H1 (cell line): Measurements from ENCODE around the gene CYP27C1.

ENCODE experiments used
- ASH2L ChIP-seq: fragments of 200-600, 300-600 bp; sonication (generic); IDR thresholded peaks from one replicate; pipeline ENCODE4 v1.7.1; 2017; ENCODE audit warnings: low read length
- BRCA1 ChIP-seq: IDR thresholded peaks from 2 replicates; pipeline ENCODE4 v1.6.1; 2012; ENCODE audit warnings: low read depth, low read length, improper control_type of control experiment
- CTCF ChIP-seq, 3 experiments: IDR thresholded peaks; 1 replicate in 2 of 3; 2 replicates in 1 of 3; pipeline versions ENCODE4 v1.5.1 to v1.6.1; 2011; ENCODE audit warnings: low read length in 3 of 3, mild to moderate bottlenecking in 3 of 3, inconsistent platforms in 2 of 3, low read depth in 1 of 3, moderate library complexity in 1 of 3; ENCODE audit not compliant: insufficient read depth in 1 of 3; ENCODE audit errors: control extremely low read depth in 1 of 3
- EP300 ChIP-seq, 2 experiments: IDR thresholded peaks; 1 replicate in 1 of 2; 2 replicates in 1 of 2; pipeline ENCODE4 v1.6.1; 2011 to 2012; ENCODE audit warnings: low read depth in 2 of 2, low read length in 2 of 2, mild to moderate bottlenecking in 2 of 2, borderline replicate concordance in 1 of 2, inconsistent platforms in 1 of 2, moderate library complexity in 1 of 2
- KDM1A ChIP-seq: fragments of 200-600, 300-600 bp; sonication (generic); IDR thresholded peaks from 2 replicates; pipeline ENCODE4 v1.7.1; 2016; ENCODE audit warnings: mild to moderate bottlenecking, low read length, borderline replicate concordance
- YY1 ChIP-seq: IDR thresholded peaks from 2 replicates; pipeline ENCODE4 v1.6.1; 2011; ENCODE audit warnings: low read depth, mild to moderate bottlenecking, low read length

DNA sequence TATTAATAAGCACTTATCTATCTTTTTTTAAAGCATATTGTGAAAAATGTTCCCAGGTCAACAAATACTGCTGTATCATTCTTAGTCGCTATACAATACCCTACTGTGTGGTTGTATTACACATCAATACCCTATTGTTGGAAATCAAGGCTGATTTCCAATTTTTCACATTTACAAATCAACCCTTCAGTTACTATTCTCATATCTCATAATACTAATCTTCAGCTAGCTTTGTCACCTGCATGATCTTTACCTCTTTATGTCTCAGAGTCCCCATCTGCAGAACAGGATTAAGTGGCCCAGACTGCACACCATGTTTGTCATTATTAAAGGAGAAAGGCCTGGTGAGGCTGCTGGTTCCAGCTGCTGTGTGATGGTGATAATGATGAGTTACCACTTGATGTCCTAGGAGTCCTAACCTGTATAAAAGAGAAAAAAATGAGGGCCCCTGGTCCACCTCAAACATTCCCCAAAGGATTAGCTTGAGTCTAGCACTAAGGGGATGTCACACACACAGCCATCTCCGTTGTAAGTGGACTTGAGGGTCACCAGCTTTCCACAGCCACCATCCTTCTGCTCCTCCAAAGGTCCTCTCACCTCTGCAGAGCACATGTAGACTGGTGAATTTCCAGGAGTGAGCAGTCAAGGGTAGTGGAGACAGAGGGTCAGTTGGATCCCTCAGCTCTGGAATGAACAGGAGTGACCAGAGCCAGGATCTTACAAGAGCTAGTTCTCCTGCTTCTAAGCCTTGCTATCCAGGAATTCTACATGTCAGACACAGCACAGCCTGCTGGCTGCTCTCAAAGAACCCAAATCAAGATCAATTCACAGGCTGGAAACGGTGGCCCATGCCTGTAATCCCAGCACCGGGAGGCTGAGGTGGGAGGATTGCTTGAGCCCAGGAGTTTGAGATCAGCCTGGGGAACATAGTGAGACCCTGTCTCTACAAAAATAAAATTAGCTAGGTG, 77.2 kb downstream of the CYP27C1 start:
- no peak for TF ChIP-seq CTCF (IDR thresholded peaks at IDR 0.05; ENCODE audit: control extremely low read depth in 1 of 3, insufficient read depth in 1 of 3, low read depth in 1 of 3, low read length in 3 of 3)
- no peak for TF ChIP-seq EP300 (IDR thresholded peaks at IDR 0.05; ENCODE audit: borderline replicate concordance in 1 of 2, low read depth in 2 of 2, low read length in 2 of 2)
- no peak for TF ChIP-seq YY1
- TF ChIP-seq KDM1A, result no peak
- no peak for TF ChIP-seq BRCA1
- TF ChIP-seq ASH2L, result no peak
